Cardiac fibroblast (primary cell): Measurements from ENCODE around the gene GRIN1.
A peak's percentile ranks its signal among the peaks of the same experiment; 100 is the strongest.

Experiments
- DNase-seq, 2 donors: peaks; one replicate each; pipeline versions ENCODE4 v3.0.0 to v3.0.0-alpha.2; 2010; ENCODE audit warnings: low read depth in 2 of 2
- H3K4me3 ChIP-seq, 2 donors: replicated peaks in 1 of 2; 1 replicate in 1 of 2; 2 replicates in 1 of 2; pipeline ENCODE4 v1.5.1; 2011; ENCODE audit warnings: low read depth in 2 of 2, low read length in 2 of 2, mild to moderate bottlenecking in 2 of 2, moderate library complexity in 1 of 2
- CTCF ChIP-seq: IDR thresholded peaks from one replicate; pipeline ENCODE4 v1.5.1; 2011; ENCODE audit warnings: low read depth, mild to moderate bottlenecking, low read length, inconsistent platforms

The GRIN1 gene

DNA sequence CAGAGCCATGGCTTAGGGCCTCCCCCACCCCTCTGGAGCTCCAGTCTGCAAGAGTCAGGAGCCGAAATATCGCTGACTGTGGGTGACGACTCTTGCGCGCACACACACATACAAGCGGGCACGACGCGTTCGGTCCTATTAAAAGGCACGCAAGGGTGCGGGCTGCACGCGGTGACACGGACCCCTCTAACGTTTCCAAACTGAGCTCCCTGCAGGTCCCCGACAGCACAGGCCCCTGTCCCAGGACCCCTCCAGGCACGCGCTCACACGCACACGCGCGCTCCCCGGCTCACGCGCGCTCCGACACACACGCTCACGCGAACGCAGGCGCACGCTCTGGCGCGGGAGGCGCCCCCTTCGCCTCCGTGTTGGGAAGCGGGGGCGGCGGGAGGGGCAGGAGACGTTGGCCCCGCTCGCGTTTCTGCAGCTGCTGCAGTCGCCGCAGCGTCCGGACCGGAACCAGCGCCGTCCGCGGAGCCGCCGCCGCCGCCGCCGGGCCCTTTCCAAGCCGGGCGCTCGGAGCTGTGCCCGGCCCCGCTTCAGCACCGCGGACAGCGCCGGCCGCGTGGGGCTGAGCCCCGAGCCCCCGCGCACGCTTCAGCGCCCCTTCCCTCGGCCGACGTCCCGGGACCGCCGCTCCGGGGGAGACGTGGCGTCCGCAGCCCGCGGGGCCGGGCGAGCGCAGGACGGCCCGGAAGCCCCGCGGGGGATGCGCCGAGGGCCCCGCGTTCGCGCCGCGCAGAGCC lies at the start of gene GRIN1:
Gene GRIN1, plus strand, starts transcription at position 433 of the 746 bp plus-strand sequence. CDS start 333 bp downstream, outside the sequence.
- no peak within 1 kb of the TSS for H3K4me3 ChIP-seq
- DNase-seq = peak in 1 of 2 donors; percentile 32
- no peak for TF ChIP-seq CTCF

- H3K4me3 ChIP-seq = no peak overlapping the region
- DNase-seq = no peak
- TF ChIP-seq CTCF = no peak
Observed at GRCh38 chr9:137089232-137089947, 49.6 kb upstream of the GRIN1 start.

DNA sequence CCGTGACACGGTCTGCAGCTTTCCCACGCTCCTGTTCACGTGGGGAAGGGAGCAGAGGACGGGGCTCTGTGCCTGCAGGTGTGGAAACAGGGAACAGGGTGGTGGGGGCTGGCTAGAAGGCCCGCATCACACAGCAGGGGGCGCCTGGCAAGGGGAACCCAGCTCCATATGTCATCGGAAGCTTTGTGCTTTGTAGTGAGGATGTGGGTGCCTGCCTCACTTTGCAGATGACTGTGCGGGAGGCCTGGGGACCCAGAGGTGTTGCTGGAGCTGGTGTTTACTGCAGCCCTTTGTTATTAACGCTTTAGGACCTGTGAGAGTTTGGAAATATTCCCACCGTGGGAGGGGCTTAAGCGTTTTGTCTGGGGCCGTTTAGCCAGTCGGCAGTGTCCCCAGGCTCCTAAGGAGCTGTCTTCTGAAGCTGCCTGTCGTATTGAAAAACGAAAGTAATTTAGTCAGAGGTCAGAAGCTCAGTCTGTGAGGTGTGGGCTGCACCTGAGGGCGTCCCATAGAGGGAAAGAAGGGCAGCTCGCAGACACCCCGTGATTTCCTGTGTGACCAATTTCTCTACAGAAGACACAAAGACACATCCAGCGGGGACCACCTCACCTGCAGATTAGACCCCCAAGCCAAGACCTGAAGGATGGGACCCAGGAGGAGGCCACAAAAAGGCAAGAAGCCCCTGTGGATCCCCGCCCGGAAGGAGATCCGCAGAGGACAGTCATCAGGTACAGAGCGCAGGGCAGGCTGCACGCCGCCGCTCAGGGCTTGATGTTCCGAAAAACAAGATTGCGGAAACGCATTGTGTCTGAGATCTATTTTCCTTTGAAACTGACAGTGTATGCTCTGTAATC lies 43.1 kb upstream of the GRIN1 start:
- TF ChIP-seq CTCF = no peak
- H3K4me3 ChIP-seq = no peak overlapping the region
- no peak for DNase-seq

GRCh38 chr9:137096785-137097546 lies 42.0 kb upstream of the GRIN1 start:
- TF ChIP-seq CTCF = no peak
- H3K4me3 ChIP-seq = no peak overlapping the region
- no peak for DNase-seq

GRCh38 chr9:137097761-137098462 lies 41.0 kb upstream of the GRIN1 start:
- H3K4me3 ChIP-seq = no peak overlapping the region
- no peak for TF ChIP-seq CTCF
- DNase-seq = no peak
